NCI-H2196 treated with DMSO at 0.1 percent for 48 hours (cell line): Measurements from ENCODE around the gene JAM3.

Source experiments
- DNase-seq: peaks from one replicate; lab custom pipeline; 2025; ENCODE audit not compliant: unreplicated experiment; lab: John Stamatoyannopoulos, UW

JAM3 gene

DNA sequence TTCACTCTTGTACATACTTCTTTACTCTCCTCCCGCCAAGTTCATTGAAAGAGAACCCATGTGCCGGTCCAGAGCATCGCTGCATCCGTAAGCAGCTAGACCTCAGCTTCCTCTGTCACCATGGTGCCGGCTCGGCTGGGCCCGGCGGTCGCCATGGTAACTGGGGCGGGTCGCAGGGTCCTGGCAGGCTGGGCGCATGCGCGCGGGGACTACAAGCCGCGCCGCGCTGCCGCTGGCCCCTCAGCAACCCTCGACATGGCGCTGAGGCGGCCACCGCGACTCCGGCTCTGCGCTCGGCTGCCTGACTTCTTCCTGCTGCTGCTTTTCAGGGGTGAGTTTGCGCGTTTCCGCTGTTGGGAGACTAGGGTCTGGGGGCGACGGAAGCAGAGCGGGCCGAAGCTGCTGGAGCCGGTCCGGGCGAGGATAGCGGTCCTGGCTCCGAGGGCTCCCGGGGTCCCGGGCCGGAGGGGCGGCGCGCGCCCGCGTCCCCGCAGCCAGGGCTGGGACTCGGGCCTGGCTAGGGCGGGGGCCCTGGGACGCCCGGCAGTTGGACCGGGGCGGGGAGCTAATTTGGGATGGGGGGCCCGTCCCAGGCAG is at the start of gene JAM3:
JAM3 (plus strand) TSS at position 244 of the 597 bp plus-strand sequence; CDS start at position 256, 12 bp downstream.
- peak; percentile 97 for DNase-seq

DNA sequence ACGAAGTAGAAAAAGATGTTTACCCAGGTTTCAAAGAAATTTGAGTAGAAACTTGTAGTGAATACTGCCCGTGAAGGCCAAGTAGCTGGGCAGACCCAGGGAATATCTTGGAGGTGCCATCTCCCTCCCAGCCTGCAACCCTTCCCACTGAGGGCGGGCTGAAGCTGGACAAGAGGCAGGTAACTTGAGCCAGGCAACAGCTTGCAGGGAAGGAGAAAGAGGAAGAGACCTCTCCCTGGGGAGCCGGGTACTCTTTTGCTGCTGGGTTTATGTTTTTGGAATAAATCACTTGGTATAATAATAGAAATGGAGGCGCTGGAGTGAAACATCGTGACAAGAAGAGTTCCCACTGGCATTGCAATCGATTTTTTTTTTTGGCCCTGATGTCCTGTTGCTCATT is 49.4 kb upstream of the JAM3 start:
- DNase-seq = no peak

DNA sequence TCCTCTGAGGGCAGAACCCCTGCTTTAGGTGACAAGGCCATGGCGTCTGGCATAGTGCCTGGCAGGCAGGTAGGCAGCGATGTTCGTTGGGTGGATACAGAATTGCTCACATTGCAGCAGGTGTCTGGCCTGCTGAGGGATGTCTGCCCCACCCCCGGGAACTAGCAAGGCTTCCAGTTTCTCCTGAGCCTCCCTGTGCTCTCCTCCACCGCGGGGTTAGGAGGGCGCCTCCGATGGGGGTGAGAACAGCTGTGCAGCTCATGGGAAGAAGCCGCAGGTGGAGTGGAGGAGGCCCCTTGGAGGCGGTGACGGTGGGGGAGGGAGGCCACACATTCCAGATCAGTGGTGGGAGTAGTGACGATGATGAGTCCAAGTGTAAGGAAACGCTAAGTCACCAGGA is 48.3 kb upstream of the JAM3 start:
- DNase-seq = no peak

DNA sequence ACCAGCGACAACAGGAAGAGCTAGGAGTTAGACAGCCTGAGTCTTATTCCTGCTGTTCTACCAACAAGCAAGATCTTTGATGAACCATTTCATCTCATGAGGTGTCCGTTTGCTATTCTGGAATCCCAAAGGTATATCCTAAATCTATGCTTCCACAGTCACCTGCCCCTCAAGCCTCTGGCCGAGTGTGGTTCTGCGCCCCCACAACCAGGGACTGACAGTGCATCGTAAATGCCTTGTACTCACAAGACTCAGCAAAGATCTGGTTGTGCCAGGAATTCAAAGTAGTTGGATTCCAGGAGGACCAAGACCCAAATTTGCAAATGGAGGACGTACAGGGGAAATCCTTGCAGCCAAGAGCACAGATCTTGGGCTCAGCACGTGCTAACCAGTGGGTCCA is 47.5 kb upstream of the JAM3 start:
- DNase-seq = no peak

DNA sequence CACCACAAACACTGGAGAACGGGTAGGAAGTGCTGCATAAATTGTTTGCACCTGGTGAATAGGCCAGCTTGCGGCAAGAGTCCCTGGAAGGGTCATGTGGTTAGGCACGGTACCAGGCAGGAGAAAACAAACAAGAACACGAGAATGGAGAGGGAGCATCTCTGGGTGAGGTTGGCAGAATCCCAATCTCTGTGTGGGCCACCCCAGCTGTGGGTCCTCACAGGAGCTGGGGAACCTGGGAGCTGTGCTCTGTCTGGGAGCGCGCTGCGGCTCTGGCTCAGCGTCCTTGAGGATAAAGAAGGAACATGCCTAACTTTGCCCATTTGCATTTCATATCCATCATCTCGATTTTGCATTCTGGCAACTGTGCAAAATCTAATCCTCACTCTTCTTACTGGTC is 46.1 kb upstream of the JAM3 start:
- DNase-seq = peak; percentile 21

DNA sequence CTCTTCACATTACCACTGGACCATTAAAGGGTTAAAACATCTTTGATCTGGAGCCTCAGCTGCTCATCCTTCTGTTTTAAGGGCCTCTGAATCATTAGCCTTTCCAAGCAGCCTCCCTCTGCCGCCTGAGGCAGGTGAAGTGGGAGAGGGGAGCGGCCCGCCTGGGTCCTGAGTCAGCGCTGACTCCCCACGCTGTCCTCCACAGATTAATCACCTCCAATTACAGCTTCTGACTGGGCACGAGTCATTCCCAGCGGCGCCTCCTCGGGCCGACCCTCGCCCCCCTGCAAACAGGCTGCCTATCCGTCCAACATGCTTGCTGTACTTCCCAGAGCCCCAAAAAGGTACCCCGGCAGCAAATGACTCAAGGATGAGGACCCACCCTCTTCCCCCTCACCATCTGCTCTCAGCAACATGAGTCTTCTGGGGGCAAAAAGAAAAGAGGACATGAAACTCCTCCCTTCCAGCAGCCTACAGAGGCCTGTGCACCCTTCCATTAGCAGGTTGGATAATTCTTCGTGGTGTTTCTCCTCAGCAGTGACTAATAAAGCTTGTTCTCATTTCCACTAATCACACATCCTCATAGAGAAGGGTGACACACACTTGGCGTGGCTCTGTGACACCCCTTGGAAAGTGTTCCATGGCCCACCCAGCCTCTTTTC is 44.3 kb upstream of the JAM3 start:
- DNase-seq = no peak

DNA sequence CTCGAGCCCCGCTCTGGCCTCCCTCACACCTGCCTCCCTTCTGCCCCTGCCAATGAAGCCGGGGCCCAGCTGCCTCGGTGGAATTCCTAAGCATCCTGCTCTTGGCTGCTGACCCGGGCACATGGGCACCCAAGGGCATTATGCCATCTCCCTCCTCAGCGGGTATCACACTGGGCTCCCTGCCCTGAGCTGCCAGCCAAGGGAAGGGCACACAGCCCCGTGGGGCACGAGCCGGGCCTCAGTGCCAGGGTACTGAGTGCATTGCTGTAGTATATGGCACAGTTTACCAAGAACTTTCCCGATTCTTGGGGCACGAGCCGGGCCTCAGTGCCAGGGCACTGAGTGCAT is 43.8 kb upstream of the JAM3 start:
- no peak for DNase-seq

DNA sequence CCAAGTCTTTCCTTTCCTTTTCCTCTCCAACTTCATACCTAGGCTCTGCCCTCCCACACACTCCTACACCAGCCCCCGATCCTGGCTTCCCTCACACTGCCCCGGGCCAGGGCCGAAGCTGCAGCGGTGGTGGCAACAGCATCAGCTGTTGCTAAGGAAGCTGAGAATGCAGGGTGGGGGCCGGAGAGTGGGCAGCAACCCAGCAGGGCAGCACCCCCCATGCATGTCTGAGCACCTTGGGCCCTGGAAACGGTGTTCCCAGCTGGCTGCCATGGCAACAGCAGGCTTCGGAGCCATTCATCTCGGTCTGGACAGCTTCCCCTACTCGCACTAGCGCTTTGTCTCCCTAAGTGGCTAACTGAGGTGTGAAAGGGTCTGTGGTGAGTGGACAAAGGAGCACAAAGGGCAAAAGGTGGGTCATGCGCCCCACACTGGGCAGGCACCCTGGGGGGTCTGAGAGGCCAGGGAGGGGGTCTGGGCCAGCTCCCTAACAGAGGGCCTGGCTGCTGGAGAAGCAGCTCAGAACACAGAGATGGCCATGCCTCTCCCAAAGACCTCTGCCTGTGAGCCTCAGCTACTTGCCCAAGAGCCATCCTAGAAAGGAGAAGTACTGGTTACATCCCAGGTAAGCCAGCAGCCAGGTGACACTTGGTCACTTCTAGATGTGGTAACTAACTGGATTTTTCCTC is 42.1 kb upstream of the JAM3 start:
- peak; percentile 47 for DNase-seq

DNA sequence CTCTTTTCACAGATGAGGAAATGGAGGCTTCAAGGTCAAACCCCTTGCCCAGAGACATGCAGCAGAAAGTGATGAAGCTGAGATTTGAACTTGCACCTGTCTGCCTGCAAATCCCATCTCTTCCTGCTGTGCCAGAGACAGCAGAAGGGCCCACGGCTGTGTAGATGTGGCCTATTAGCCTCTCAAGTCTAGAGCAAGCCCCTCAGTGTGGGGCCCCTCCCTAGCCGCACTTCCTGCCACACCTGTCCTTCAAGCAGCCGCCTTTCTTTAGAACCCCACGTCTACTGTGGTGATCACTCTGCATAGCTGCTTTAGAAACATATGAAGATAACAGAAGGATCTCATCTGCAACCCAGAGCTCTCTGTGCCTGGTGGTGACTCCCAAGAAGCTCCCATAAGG is 41.2 kb upstream of the JAM3 start:
- DNase-seq = no peak

DNA sequence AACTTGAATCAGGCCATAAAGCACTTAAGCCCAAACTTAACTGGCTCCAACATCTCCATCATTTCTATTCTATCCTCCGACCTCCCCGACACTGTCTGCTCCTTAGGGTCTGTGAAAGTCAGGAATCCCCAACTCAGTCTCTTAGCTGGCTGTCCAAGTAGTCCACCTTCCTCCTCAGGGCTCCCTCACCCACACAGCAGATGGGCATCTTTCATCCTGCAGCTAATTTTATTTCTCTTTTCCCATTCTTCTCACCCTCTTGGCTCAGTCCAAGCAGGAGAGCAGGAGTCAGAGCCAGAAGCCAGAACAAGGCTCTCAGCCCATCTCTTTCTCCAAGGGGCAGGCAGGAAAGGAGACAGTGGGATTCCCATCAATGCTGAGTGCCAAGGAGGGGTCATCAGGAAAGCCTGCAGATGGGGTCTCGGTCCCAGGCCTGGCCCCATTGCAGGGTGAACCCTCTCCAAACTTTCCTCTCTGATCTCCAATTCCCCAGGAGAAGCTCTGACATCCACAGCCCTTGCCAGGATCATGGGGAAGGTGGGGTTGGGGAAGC is 40.4 kb upstream of the JAM3 start:
- no peak for DNase-seq

DNA sequence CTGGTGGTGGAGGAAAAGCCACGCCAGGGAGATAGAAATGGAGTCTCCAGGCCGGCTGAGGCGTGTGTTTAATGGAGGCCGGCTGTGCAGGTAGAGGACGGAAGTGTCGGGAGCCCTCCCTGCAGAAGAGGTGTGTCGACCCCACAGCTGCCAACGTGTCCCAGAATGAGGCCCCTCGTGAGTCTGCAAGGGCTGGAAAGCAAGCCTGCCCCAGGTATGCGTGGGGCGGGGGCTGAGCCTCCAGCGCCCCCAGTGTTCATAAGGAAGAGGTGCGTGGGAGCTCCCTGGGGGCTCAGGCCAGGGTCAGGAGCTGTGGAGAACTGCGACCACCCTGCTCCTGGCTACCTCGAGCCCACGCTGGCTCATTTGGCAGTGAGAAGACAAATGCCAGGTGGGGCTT is 38.0 kb upstream of the JAM3 start:
- DNase-seq = no peak

DNA sequence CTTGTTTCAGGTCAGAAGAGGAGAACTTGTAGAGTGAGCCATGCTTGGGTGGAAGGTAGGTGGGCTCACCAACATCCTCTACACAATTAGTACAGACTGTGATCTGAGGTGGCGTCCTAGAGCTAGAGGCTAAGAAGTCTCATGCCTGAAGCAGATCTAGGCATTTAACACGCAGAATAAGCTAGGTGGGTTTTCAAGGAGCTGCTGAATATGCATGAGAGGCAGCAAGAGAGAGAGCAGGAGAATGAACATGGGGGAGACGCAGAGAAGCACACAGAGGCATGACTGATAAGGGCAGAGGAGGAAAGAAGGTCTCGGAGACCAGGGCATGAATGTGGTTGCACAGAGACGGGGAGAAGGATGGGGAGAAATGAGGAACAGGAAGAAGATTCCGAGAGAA is 36.8 kb upstream of the JAM3 start:
- DNase-seq = no peak

DNA sequence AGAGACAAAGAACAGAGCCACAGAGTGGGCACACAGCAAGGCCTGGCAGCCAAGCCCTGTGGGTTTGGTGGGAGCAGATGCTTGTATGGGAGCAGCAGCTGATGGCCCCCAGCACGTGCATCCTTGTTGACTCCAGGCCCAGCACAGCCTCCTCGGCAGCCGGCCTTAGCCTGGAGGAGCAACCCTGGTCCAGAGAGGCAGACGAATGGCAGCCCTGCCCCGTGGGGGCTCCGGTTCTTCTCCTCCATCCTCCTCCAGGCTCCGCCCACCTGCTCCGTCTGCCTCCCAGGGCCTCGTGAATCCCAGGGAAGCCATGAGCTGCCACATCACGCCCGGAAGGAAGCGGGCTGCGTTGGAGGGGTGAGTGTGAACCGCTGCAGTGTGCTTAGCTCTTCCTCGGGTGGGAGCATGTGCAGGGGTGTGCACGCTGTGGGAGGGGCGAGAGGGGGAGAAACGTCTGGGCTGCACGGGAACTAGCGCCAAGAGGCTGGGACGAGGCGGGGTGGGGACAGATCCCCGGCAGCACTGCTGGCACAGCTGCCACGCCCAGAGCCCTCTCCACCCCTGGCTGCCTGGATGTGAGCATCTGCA is 36.3 kb upstream of the JAM3 start:
- DNase-seq = no peak

DNA sequence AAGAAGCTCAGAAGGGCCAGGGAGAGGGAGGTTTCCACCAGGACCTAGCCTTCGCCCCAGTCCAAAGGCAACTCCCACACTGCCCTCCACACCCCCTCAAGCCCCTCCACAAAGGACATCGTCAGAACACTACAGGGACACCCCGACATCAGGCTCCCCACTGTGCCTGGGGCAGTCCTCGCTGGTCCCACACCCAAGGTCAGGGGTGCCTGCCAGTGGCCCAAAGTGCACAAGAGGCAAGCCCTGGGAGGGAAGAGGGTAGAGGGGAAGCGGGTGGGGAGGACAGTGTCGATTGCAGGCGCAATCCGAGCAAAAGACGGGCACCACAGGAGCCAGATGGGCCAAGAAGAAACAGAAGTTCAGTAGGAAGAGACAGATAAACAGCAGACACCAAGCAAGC is 35.6 kb upstream of the JAM3 start:
- DNase-seq = no peak

DNA sequence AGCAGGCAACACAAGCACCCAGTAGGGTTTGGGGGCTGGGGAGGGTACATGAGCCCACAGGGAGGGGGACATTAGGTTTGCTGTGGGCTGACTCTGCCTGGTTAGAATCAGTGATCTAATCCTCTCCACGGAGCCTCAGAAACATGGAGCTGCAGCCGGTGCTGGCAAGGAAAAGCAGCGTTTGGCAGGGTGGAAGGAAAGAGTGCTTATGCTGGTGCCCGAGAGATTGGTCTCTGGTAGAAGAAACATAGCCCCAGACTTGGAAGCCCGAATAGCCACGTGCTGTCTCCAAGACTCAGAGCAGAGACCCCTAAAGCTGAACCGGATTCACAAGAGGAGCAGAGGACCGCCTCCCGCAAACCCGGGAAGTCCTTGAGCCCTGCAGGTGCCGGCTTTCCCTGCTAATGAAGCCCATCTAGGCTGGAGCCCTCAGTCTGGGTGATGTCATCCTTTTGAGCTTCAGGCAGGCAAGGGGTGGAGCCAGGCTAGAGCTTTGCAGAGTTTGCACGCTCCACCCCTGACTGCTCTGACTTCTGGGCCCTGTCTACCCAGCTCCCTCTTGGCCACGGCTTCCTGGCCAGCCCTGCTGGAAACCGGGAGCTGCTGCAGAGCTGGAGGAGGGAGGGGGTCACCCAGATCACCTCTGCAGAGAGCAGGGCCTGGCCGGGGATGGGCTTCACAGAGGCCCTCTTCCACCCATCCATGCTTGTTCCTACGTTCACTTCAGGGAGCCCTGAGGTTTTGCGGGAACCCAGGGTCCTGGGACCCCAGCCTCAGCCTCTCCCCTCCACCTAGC is 35.0 kb upstream of the JAM3 start:
- peak; percentile 99 for DNase-seq

DNA sequence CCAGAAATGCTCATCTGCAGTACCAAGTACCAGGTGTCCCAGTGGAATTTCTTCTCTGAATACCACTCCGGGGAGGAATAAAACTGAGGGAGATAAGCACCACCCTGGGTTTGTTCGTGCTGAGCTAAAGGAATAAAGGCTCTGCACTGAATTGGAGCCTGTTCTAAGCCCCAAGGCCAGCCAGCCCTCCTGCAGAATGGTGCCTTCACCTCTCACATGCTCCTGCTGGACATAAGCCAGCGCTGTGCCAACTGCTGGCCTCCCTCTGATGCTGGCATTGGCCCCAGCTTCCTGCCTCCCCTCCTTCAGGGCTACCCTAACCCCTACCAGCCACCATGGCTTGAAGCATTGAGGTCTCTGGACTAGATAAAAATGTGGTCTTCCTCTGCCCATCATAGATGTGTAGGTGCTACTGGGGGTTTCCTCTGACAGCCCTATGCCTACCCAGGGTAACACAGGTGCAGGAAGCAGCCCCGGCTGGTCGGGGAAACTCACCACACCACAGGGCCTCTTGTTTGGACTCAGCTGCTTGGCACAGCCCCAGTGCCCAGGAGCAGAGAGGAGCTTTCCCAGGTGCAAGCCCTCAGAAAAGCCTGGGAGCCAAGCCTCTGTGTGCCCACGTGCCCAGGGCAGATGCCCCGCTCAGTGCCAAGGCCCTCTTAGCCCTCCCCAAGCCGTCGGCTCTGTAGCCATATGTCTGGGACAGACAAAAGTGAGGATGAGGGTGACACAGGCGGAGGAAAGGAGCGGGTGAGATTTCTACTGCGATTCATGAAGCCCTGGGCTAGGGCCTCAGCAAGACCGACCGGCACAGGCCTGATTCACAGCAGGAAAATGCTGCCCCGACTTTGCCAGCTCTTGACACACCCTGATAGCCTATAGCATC is 34.1 kb upstream of the JAM3 start:
- peak; percentile 94 for DNase-seq

DNA sequence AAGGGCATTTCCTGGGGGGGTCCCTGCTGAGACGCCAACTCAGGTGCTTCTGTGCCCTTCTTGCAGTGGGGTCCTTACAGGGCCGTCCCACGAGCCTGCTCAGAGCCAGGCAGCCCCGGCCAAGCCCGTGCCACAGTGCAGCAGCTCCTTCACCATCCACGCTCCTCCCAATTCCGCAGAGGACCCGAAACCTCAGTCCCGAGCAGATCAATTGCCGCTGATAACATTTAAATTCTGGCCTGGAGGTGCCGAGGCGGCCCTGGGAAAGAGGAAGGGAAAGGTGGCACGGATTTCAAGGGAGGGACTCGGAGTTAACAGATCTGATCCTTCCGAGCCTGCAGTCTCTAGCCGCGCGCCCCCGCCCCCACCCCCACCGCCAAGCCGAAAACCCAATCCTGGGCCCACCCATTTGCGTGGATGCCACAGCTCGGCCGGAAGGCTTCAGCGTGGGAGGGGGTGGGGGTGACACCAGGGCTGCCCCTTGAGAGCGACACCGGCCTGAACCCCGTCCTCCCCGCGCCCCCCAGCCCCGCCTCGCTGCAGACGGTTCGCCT is 32.3 kb upstream of the JAM3 start:
- DNase-seq = no peak

DNA sequence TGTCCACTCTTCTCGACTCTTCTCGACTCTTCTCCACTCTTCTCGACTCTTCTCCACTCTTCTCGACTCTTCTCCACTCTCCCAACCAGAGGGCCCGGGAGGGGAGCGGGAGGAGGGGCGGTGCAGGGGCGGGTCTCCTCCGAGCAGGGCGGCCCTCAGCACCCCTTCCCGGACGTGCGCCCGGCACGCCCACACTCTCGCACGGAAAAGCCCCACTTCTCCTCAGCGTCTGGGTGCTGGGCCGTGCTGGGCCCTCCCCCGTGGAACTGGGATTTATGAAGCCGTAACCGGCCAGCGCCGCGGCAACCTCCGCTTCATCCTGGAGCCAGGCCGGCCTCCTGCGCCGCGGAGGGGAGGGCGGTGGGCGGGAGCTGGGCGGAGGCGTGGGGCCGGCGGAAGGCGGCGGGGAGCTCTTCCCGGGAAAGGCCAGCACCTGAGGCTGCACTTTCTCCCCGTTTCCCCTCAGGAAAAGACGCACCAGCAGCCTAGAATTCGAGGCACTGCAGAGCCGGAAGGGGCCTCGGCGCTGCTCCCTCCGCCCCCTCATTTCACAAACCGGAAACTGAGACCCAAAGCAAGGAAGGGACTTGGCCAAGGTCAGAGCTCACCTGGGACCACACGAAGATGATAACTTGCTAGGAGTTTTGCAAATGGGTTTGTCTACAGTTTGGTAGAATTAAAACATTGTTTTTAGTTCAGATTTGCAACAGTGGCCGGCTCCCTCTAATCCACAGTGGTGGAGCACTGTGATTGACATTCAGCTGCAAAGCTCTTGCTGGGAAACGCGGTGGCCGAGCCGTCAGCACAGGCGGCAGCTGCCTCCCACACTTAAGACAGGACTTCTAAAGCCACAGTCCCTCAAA is 31.6 kb upstream of the JAM3 start:
- no peak for DNase-seq

DNA sequence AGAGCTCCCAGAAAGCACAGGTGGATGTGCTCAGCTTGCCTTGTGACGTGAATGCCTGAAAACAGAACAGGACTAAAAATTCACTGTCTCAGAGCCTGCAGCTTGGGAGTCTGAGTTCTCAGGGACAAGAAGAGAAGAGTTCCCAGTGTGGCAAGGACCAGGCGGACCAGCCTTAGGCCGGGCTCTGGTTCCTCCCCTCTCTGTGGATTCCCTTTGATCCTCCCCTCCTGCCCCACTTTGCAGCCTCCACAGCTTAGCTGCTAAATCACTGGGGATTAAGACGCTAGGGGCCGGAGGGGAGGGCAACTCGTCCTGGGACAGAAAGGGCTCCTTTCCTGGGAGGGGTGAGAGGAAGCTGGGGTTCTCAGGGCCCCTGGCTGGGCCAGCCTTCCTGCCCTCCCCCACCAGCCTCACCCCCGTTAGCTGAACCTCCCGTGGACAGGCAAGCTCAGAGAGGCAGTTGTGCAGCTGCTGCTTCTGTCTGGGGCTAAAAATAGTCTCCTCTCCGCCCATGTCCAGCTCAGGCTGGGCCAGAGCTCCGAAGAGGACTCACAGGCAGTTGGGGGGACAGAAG is 29.9 kb upstream of the JAM3 start:
- DNase-seq = no peak
